NCI-H2107 (cell line): ENCODE data around the gene PLXNA2.

ENCODE experiments used
- DNase-seq: peaks from one replicate; lab custom pipeline; 2025; lab: John Stamatoyannopoulos, UW

The PLXNA2 gene

DNA sequence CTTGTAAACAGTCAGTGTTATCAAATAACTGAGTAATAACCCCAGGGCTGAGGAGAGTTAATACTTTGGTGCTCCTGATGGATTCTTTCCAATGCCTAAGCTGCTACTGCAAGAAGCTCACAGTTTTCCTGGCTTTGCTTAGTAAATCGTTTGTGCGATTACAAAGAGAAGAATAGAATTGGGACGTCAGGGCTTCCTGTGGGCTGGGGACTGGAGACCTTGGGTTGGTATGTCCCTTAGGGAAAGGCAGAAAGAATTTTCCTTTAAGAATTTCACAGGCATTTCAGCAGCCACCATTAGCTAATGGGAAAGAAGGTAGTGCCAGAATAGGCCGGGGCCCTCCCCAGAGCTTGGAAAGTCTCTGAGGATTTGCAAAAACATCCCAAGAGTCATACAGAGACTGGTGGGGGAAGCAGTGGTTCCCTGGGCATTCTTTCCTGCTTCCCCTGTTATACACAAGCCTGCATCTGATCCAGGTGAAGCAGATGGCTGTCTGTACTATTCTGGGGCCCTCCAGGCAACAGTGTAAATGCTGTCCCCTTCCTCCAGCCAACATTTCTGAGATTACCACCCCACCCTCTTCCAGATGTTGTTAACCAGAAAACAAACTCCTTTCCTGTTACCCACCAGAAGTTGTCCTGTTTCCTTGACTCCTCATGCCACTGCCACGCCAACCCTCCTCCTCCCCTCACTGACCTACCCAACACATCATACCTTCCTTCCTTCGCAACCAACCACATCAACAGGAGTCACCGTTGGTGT is 40.2 kb downstream of the PLXNA2 start:
- DNase-seq, result no peak

- peak; percentile 83 for DNase-seq
These were observed 40.9 kb downstream of the PLXNA2 start for GRCh38 chr1:208203127-208203847.

DNA sequence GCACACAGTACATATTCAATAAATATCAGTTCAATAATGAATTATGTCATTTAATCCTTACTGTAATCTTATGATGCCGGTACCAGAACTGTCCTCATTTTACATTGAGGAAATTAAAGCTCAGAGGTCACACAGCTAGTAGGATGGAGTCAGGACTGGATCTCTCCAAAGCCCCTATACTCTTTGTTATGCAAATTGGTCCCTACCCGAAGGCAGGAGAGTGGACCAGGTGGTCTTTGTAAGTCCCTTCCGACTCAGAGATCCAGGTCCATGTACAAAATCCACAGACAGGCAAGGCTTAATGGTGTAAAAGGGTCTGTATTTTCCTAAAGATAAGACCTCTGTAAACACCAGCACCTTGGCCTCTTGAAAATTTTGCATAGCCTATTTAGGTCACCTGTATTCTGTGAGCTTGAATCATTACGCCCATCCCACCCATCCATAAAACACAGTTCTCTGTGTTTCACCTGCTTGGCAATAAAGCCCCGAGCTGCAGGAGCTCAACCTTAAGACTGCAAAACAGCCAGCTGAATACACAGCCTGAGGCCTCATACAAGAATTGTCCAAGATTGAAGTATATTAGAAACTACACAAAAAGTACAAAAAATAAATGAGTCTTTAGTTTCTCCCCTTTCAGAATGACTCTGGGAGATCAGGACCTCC is 41.7 kb downstream of the PLXNA2 start:
- no peak for DNase-seq

GRCh38 chr1:208201229-208201628 is 43.0 kb downstream of the PLXNA2 start:
- no peak for DNase-seq

- no peak for DNase-seq
These were observed 44.1 kb downstream of the PLXNA2 start for GRCh38 chr1:208200116-208200515.

DNA sequence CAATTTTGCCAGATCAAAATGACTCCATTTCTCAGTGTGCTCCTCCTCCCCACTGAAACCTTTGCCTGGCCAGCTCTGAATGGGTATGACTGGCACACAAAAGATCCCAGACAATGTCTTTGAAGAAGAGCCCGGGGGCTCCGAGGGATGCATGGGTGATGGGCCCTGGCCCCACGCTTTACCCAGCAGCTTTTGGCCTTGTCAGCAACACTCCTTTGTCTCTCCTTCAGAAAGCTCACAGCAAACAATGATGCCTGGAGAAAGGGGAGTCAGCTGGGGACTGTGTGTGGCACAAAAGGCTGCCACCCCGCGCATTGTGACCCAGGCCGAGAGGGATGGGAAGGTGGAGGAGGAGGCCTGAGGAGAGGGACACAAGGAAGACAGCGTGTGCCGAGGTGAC is 45.9 kb downstream of the PLXNA2 start:
- no peak for DNase-seq

GRCh38 chr1:208194944-208195343 is 49.2 kb downstream of the PLXNA2 start:
- no peak for DNase-seq

DNA sequence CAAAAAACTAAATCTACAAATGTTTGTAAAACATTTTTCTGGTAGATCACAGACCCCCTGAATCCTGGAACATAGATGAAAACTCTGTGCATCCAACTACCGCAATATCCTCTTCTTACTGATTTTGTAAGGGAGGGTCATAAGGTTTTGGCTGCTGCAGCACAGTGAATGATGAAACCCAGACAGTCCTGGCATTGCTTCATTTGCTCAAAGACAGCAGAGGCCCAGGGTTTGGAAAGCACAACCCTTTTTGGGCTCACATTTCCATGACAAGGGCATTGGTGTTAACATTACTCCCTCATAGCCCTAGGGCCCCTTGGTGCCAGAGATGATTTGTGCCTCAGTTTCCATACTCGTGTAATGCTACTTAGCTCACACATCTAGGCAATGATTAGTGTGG is 51.2 kb downstream of the PLXNA2 start:
- DNase-seq, result no peak

DNA sequence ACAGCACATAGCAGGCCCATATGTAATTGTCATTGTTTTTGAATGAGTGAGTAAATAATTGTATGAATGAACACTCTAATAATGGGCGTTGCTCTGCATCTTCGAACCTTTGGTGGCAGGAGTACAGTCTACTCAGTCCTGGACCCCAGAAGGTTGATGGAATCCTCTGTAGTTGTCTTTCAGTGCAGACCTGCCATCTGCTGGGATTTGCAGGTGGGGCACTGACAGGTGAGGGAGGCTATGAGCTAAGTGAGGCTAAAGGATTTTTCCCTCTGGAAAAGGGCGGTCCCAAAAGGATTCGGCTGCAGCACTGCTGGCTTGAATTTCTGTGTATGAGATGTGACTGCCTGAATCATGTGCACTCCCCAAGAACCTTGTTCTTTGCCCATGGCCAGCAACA is 53.4 kb downstream of the PLXNA2 start:
- peak; percentile 62 for DNase-seq

GRCh38 chr1:208189716-208190115 is 54.5 kb downstream of the PLXNA2 start:
- no peak for DNase-seq

- no peak for DNase-seq
These were observed 55.0 kb downstream of the PLXNA2 start for GRCh38 chr1:208189183-208189582.

DNA sequence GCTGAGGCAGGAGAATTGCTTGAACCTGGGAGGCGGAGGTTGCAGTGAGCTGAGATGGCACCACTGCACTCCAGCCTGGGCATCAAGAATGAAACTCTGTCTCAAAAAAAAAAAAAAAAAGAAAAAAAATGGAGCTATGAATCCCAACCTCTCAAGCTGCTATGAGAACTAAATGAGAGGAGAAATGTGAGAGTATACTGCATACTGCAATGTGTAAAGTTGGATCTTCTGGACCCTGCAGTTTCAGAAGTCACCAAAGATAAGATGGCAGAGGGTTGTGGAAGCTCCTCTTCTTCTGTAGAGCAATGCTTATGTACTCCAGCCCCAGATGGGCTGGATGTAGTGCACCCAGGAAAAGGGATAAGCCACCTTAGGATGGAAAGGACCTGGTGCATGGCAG is 55.6 kb downstream of the PLXNA2 start:
- no peak for DNase-seq

DNA sequence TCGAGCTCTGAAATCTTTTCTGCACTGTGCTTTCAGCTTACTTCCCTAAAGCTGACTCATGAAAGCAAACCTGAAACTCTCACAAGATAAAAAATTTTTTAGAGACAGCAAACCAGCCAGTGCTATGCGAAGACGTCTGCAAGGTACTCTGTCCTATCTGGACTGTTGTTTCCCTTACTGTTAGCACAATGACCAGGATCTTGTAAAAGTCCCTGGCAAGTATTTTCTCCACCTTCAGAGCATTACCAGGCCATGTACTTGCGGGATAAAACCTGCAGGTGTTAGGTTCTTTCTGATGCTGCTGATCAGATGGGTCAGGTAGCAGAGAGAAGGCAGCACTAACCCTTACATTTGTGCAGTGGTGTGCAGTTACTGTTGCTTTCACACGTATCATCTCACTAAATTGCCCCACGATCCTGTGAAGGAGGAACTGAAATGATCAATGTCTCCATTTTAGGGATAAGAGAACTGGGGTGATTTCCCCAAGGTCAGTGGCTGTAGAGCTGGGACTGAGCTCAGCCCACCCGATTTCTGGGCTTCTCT is 56.6 kb downstream of the PLXNA2 start:
- no peak for DNase-seq

- DNase-seq, result no peak
These were observed 58.4 kb downstream of the PLXNA2 start for GRCh38 chr1:208185801-208186231.

- no peak for DNase-seq
These were observed 59.1 kb downstream of the PLXNA2 start for GRCh38 chr1:208184966-208185654.

GRCh38 chr1:208183977-208184911 is 59.9 kb downstream of the PLXNA2 start:
- DNase-seq, result no peak

- DNase-seq, result no peak
These were observed 61.1 kb downstream of the PLXNA2 start for GRCh38 chr1:208182880-208183645.

DNA sequence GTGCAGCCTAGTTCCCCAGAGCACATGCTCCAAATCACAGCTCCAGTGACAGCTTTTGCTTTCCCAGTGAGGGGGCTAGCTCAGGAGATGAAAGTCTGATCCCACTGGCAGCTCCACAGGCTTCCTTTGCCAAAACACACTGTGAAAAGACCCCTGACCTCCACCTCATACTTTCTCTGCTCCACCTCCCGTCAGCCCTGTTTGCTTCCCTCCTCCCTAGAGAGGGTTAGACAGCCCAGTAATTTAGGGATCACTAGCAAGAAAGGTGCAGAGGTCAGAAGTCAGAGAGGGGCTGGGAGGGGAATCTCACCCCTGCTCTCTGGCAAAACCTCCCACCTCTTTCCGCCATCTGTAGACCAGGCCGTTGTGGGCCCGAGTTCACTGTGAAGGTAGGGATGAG is 62.8 kb downstream of the PLXNA2 start:
- no peak for DNase-seq

DNA sequence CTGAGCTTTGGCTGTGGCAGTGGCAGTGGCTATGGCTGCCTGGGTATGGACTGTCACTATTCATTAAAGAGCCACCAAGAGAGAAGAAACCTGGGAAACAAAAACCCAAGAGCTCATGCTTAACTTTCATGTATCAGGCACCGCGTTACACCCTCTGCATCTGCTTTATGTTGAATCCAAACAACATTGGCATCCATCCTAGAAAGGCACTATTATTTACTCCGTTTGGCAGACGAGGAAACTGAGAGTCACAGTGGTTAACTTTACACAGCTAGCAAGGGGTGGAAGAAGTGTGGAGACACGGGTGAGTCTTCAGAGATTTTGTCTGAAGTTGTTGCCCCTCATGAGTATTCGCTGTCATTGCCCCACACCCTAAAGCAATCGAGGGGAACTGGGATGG is 63.8 kb downstream of the PLXNA2 start:
- no peak for DNase-seq

DNA sequence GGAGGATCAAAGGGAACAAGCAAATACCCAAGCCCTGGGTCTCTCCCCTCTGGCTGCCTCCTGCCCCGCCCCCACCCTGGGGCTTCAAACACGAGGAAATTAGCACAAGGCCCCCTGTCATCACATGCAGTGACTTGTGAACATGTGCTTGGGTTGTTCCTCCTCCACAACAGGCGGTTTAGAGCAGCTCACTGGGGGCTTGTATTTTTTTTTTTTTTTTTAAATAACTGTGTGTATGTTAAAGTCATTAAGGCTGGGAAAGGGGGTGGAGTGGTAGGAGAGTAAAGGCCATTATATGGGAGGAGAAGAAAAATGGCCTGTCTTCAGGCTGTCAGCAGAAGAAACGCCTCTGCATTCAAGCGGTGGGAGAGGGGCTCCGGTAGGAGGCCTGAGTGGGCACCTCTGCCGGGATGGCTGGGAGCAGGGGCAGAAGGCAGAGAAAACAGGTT is 64.2 kb downstream of the PLXNA2 start:
- no peak for DNase-seq
